GM12872 (cell line): ENCODE results near the gene PKNOX2.

Experiments
- CTCF ChIP-seq: IDR thresholded peaks from 3 replicates; pipeline ENCODE4 v1.5.1; 2011; ENCODE audit warnings: low read depth, mild to moderate bottlenecking, low read length, moderate library complexity; ENCODE audit not compliant: insufficient read depth

PKNOX2 gene

GRCh38 chr11:125431009-125431408 is 266.5 kb downstream of the PKNOX2 start:
- TF ChIP-seq CTCF = no peak

- TF ChIP-seq CTCF = no peak
Observed at GRCh38 chr11:125431481-125431880, 266.9 kb downstream of the PKNOX2 start.

- TF ChIP-seq CTCF = peak; percentile 68
Observed at GRCh38 chr11:125433454-125434121, 269.0 kb downstream of the PKNOX2 start.

- no peak for TF ChIP-seq CTCF
Observed at GRCh38 chr11:125435461-125436238, 271.1 kb downstream of the PKNOX2 start.

- TF ChIP-seq CTCF = no peak
Observed at GRCh38 chr11:125441648-125442410, 277.3 kb downstream of the PKNOX2 start.

GRCh38 chr11:125442946-125443345 is 278.4 kb downstream of the PKNOX2 start:
- no peak for TF ChIP-seq CTCF

GRCh38 chr11:125443767-125444311 is 279.3 kb downstream of the PKNOX2 start:
- TF ChIP-seq CTCF = no peak
